Fibroblast of skin of right biceps (primary cell): ENCODE results near the gene PRKACB.
"Not testable (repeated sequence)": the region's sequence is repeated elsewhere in the genome, so short reads cannot be mapped to it uniquely, and the experiment has no call there.

Source experiments
- DNase-seq: peaks from one replicate; pipeline ENCODE4 v3.0.0-alpha.2; 2013

Gene PRKACB

DNA sequence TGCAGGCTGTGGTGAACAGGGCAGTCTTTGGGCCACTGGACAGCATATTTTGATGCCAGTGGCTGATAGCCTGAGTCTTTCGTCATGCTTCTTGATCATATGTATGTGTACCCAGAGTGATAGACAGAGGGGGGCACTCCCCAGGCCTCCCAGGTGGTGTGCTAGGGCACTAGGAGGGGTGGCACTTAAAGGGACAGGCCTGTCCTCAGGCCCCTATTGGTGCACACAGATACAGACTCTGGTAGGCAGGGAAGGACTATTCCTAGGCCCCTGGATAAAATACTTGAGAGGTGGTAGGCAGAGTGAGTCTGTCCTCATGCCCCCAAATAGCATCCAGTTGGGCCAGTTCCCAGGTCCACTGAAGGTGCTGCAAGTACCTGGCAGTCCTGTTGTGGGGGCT, 80.8 kb downstream of the PRKACB start:
- no peak for DNase-seq

DNA sequence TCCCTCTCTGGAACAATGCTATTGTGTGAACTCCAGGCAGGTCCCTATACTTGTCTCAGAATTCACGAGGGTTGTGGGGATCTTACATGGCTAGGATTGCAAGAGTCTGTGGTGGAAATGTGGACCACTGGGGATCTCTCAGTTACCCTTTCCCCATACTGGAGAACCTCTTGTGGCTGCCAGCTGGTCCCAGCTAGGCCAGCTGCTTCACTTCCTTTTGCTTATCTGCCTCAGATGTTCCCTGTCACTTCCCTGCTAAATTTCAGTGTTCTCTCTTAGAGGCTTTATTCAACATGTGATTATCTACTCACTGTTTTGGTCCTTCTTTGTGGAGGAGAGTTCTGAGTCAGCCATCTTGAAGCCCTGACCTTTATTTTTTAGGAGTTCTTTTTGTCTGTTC, 81.6 kb downstream of the PRKACB start:
- no peak for DNase-seq

DNA sequence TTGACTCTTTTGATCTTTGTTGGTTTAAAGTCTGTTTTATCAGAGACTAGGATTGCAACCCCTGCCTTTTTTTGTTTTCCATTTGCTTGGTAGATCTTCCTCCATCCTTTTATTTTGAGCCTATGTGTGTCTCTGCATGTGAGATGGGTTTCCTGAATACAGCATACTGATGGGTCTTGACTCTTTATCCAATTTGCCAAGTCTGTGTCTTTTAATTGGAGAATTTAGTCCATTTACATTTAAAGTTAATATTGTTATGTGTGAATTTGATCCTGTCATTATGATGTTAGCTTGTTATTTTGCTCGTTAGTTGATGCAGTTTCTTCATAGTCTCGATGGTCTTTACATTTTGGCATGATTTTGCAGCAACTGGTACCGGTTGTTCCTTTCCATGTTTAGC, 88.6 kb downstream of the PRKACB start:
- DNase-seq: not testable (repeated sequence)

GRCh38 chr1:84236256-84236655, 92.2 kb downstream of the PRKACB start:
- DNase-seq: no peak

GRCh38 chr1:84242641-84243040, 98.6 kb downstream of the PRKACB start:
- DNase-seq: no peak

GRCh38 chr1:84245563-84245962, 101.5 kb downstream of the PRKACB start:
- DNase-seq: no peak

DNA sequence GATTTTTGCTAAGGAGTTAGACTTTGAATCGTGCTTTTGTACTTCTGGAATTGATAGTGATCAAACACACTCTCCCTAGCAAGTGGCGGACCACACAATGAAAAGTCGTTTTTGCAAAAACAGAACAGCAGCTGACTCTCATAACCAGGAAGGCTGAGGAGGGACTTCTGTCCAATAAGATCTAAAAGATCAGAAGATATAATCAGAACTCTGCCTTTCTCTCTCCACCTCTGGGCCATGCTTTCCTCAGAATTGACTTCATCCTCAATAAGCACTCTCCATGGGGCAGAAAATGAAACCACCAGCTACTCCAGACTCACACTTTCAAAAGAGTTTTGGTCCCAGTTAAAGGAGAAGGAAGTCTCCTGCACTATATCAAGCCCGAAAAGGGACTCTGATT, 102.1 kb downstream of the PRKACB start:
- no peak for DNase-seq

GRCh38 chr1:84247425-84248220, 103.6 kb downstream of the PRKACB start:
- peak; percentile 31 for DNase-seq

DNA sequence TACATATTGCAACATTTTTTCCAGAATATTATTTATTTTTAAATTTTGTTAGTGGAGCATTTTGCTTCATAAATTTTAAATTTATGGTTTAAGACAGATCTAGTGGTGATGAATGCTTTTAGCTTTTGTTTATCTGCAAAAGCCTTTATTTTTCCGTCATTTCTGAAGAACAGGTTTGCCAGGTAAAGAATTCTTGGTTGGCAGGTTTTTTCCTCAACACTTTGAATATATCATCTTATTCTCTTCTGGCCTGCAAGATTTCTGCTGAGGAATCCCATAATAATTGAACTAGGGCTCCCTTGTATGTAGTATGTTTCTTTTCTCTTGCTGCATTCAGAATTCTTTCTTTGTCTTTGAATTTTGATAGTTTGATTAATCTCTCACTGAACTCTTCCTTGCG, 106.6 kb downstream of the PRKACB start:
- DNase-seq: no peak

DNA sequence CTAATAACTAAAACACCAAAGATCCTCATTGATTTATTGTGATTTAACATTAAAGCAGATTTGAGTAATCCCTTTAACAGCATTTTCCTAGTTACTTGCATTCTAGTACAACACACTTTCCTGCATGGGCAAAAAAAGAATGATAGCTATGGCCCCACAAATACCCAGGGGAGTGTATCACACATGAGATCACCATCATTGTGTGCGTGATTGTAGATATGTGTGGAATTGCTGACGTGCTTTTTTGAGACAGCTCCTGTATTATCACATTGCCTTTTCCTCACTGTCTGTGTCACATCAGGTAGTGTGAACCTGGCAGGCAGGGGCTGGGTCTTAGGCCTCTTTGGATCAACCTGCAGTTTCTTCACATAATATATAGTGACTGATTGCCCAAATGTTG, 109.0 kb downstream of the PRKACB start:
- peak; percentile 70 for DNase-seq

GRCh38 chr1:84253891-84254290, 109.8 kb downstream of the PRKACB start:
- peak; percentile 78 for DNase-seq

GRCh38 chr1:84254703-84255238, 110.7 kb downstream of the PRKACB start:
- DNase-seq: no peak

GRCh38 chr1:84255582-84255981, 111.5 kb downstream of the PRKACB start:
- DNase-seq: no peak

DNA sequence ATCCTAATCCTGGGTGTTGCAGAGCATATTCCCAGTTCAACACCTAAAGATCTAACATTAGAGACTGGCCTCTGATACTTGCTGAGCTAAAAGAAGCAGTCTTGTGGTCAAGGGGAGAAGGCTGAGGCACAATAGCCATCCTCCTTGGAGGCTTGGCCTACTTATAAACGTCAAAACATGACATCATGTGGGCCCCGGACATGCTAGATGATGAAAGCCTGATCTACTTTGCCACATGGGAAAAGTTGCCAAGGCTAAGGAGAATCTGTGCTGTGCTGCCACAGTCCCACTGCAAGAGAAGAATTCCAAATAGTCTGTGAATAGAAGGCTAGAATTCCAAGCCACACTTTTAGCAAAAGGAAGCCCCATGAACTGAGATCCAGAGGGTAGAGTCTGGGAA, 113.5 kb downstream of the PRKACB start:
- DNase-seq: no peak

- DNase-seq: no peak
Measured at GRCh38 chr1:84259376-84259775, 115.3 kb downstream of the PRKACB start.

DNA sequence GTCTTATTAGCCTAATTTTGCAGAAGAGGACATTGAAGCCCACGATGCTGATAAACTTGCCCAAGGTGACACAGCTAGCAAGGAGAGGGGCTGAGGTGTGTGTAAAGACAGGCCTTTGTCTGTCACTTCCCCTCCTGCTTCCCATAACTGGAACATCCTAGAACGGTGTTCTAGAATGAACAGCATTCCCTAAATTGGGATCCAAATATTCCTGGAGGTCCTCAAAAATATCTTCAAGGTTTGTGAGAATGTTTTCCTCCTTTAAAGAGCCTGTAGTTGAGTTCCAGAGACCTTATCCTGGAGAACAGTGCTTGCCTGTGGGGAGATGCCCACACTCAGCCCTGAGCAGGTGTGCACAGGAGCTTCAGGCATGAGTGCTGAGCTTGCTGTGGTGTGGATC, 115.9 kb downstream of the PRKACB start:
- no peak for DNase-seq

DNA sequence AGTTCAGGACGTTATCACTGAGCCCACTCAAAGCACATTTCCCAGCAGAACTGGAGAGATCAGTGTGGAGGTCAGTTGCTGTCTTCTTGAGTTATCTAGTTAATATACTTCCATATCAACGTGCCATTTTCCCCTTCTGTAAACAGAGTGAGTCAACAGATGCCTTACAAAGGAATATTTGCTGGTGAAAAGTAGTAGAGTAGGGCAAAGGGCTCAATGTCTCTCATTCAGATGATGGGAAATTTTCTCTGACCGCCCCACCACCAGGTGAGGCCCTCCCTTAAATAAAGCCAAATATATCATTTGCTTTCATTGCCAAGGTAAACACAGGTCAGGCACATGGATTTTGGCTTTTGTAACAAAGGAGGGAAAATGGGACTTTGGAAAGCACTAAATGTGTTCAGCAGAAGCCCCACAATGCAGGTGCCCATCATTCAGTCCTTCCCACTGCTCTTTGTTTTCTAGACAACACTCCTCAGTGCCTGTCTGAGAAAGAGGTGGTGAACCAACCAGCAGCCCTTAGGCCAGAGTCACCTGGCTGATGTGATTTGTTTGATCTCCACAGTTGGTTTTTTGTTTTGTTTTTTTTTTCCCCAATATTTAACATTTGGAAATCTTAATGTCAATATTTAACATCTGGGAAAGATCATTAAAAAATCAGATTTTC, 116.9 kb downstream of the PRKACB start:
- DNase-seq: no peak

- DNase-seq: no peak
Measured at GRCh38 chr1:84264961-84265360, 120.9 kb downstream of the PRKACB start.

DNA sequence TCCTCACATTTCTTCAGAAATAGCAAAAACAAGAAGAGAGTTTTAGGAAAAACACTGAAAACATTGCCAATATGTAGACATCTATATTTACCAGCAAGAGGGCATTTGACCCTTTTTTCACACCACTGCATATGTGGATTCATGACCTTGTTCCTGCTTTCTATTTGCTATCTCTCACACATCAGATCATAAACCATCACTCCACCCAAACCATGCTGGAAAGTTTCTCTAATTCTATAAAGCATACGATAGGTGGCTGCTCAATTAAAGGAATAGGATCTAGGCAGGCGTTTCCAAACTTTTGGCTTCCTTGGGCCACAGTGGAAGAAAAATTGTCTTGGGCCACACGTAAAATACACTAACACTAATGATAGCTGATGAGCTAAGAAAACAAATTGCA, 121.8 kb downstream of the PRKACB start:
- no peak for DNase-seq

DNA sequence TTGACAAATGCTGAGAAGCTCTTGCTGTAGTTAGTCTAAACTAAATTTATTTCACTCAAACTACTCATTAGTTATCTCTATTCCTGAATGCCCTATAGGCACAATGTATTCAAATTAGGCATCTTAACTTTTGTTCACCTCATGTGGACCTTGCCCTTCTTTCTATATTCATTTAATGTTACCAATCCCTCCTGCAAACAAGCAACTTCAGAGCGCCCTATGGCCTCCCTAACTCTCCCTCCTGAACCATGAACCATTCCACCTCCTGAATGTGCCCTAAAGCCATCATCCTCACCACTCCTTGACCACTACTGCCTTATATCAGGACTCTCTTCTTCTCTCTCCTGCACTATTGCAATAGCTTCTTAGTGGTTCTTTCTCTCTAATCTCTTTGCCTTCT, 122.7 kb downstream of the PRKACB start:
- no peak for DNase-seq

GRCh38 chr1:84267476-84267875, 123.4 kb downstream of the PRKACB start:
- no peak for DNase-seq

DNA sequence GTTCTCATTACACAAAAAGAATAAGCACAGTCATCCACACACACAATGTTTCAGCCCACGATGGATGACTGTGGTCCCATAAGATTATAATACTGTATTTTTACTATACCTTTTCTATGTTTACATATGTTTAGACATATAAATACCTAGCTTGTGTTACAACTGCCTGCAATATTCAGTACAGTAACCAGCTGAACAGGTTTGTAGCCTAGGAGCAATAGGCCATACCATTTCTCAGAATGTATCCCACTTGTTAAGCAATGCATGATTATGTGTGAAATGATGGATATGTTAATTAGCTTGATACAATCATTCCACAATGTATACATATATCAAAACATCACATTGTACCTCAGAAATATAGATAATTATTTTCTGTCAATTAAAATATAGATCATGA, 124.3 kb downstream of the PRKACB start:
- DNase-seq: no peak

DNA sequence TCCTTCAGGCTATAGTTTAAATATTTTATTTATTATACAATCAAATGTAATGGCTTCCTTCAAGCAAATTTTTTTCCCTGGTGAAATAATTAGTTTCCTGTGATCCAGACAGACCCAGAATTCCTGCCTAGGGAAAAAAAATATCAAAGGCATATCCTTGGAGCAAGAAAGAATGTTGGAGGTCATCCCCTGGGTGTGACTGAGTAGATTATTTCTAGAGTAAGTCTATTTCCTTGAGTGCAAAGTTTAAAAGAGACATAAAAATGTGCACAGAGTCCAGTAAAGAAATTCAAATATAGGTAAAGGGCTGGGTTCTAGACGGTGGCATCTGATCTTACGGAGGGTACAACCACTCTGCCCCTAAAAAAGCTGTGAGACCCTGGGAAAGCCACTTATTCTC, 125.2 kb downstream of the PRKACB start:
- no peak for DNase-seq

GRCh38 chr1:84271441-84272151, 127.5 kb downstream of the PRKACB start:
- peak; percentile 12 for DNase-seq
